ENCODE data around the gene KSR1.

KSR1 gene

DNA sequence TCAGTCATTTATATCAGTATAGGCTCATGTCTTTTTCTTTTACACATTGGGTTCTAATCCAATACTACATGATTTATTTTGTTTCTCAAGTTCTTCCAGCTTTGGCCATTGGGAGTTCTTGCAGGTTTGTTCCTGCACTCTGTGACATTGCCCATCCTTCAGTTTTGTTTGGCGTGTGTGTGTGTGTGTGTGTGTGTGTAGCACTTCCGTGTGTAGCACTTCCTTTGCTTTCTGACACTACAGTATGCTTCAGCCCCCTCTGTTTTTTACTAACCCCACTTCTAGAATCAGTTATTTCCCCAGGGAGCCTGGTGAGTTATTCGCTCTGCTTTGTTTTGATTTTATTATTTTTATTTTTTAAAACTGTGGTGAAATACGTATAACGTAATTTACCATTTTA is 99.1 kb downstream of the KSR1 start:
- peaks cover 55% of the 10 kb centered on the region for H3K36me3 ChIP-seq (ENCODE audit: control insufficient read depth, insufficient read depth, low read length)
- H3K27ac ChIP-seq (ENCODE audit: low read depth, low read length, severe bottlenecking): no peak overlapping the region
- H3K4me1 ChIP-seq (ENCODE audit: control insufficient read depth, insufficient read depth, low read length, poor library complexity, severe bottlenecking): peaks cover 31% of the 10 kb centered on the region
- H3K9me3 ChIP-seq (ENCODE audit: control insufficient read depth, low read length): no peaks in the 10 kb centered on the region
- no peak overlapping the region for H3K4me3 ChIP-seq (ENCODE audit: extremely low read depth, insufficient read depth, low read length, poor library complexity, severe bottlenecking)
- WGBS, 2 experiments (ENCODE audit: insufficient coverage in 2 of 2): no CpG with 5 or more reads among the region's 5 CpGs

DNA sequence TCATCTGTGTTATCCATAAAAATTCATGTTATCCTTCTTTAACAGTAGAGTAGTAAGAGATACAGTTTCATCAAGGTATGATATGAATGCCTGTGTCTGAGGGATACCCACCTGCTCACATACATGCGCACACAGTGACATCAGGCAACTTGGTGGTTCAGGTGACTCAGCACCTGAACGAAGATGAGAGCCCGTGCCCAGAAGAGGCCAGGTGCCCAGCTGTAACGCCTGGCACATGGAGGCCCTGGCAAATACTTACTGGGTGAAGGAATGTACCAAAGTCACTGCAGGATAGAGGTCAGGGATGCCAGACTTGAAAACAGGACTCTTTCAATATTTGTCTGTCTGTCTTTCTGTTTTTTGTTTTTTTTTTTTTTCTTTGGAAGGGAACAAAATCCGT is 102.1 kb downstream of the KSR1 start:
- WGBS, 2 experiments (ENCODE audit: insufficient coverage in 2 of 2): 93 to 98% methylated on average over 4 to 5 of the region's 5 CpGs
- Histone ChIP-seq H3K4me3 (ENCODE audit: extremely low read depth, insufficient read depth, low read length, poor library complexity, severe bottlenecking) (no peak overlapping the region), H3K9me3 (ENCODE audit: control insufficient read depth, low read length) (no peaks in the 10 kb centered on the region), H3K36me3 (ENCODE audit: control insufficient read depth, insufficient read depth, low read length) (peaks cover 61% of the 10 kb centered on the region), H3K27ac (ENCODE audit: low read depth, low read length, severe bottlenecking) (no peak overlapping the region), H3K4me1 (ENCODE audit: control insufficient read depth, insufficient read depth, low read length, poor library complexity, severe bottlenecking) (peaks cover 13% of the 10 kb centered on the region)

DNA sequence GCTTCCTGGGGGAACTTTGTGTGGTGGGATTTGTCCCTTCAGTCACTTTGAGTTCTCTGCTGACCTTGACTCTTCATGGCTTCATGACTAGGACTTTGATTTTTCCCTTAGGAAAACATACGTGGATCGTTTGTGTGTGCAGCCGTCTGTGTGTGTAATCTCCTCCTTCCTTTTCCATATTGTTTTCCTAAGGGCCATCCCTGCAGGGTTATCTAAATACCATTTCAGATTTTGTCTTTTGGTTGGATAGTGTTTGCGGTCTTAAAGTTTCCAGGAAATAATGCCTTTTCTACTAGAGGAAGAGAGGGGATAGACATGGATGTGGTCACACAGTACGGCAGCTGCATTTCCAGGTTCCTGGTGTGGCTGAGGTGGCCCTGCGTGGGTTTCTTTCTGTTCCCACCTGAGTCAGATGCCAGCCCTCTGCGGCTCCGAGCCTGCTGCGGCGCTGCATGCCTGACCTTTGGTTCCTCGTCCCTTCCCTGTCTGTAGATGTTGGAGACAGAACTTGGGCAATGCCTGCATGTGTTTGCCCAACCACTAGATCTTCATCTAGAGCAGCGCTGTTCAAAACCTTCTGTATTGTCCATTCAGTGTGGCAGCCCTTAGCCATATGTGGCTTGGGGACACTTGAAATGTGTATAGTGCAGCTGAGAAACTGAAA is 102.7 kb downstream of the KSR1 start:
- 89 to 96% methylated on average over 9 to 10 of the region's 12 CpGs for WGBS, 2 experiments (ENCODE audit: insufficient coverage in 2 of 2)
- Histone ChIP-seq H3K9me3 (ENCODE audit: control insufficient read depth, low read length) (no peaks in the 10 kb centered on the region), H3K4me3 (ENCODE audit: extremely low read depth, insufficient read depth, low read length, poor library complexity, severe bottlenecking) (no peak overlapping the region), H3K4me1 (ENCODE audit: control insufficient read depth, insufficient read depth, low read length, poor library complexity, severe bottlenecking) (peaks cover 13% of the 10 kb centered on the region), H3K36me3 (ENCODE audit: control insufficient read depth, insufficient read depth, low read length) (peaks cover 57% of the 10 kb centered on the region), H3K27ac (ENCODE audit: low read depth, low read length, severe bottlenecking) (no peak overlapping the region)

DNA sequence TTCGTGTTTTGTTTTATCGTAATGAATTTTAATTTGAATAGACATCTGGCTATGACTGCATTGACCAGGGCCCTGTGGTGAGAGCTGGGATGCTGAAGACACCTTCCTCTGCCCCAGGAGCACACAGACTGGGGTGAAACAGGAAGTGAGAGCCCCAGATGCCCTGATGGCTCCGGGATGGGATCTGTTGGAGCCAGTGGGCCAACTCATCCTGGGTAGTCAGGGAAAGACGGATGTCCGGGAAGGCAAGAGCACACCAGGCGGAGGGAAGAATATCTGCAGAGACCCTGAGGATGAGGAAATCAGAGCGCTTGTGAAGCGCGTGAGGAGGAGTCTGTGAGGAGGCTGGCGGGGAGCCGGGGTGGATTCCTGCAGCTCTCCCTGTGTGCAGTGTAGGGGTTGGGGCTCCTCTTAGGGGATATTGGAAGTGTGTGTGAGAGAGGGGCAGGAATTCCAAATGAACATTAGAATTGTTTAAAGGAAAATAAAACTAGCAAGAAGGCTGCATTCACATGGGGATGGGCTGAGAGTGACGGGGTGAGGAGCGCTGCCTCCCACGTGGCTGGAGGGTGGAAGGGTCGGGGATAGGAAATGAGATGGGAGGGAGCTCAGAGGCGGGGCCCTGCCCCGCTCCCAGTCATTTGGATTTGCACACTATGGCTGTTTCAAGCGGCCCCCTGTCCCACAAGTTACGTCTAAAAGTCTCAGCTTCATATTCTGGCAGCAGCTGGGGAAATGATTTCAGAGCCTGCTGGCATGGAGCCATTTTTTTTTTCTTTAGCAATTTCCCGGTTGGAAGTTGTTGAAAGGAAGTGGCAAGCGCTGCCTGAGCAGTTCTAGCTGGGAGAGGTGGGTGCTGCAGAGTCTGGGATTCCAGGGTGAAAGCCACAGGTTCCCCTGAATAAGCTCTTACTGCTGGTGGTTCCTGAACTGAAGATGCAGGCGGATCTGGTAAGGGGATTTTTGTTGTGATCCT is 103.5 kb downstream of the KSR1 start:
- 88 to 90% methylated on average over 16 of the region's 22 CpGs for WGBS, 2 experiments (ENCODE audit: insufficient coverage in 2 of 2)
- Histone ChIP-seq H3K4me1 (ENCODE audit: control insufficient read depth, insufficient read depth, low read length, poor library complexity, severe bottlenecking) (peaks cover 13% of the 10 kb centered on the region), H3K9me3 (ENCODE audit: control insufficient read depth, low read length) (peaks cover 6% of the 10 kb centered on the region), H3K4me3 (ENCODE audit: extremely low read depth, insufficient read depth, low read length, poor library complexity, severe bottlenecking) (no peak overlapping the region), H3K36me3 (ENCODE audit: control insufficient read depth, insufficient read depth, low read length) (peaks cover 55% of the 10 kb centered on the region), H3K27ac (ENCODE audit: low read depth, low read length, severe bottlenecking) (no peak overlapping the region)

DNA sequence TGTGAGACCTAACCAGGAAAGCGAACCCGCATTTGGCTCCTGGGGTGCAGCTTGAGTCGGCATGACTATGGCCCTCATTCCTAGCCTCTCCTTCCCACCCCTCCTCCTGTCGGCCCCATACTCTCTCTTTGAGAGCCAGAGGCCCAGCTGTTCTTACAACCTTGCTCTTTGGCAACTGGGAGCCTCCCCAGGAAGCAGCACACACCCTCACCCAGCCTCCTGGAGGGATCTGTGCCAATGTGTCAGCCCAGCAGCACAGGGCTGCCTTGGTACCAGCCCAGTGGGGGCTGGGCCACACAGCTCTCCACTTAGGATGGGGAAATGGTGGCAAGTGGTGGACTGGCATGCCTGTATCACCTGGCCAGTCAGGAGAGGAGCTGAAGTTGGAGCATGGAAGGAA is 104.4 kb downstream of the KSR1 start:
- peaks cover 52% of the 10 kb centered on the region for H3K36me3 ChIP-seq (ENCODE audit: control insufficient read depth, insufficient read depth, low read length)
- H3K27ac ChIP-seq (ENCODE audit: low read depth, low read length, severe bottlenecking): no peak overlapping the region
- H3K9me3 ChIP-seq (ENCODE audit: control insufficient read depth, low read length): peaks cover 6% of the 10 kb centered on the region
- H3K4me1 ChIP-seq (ENCODE audit: control insufficient read depth, insufficient read depth, low read length, poor library complexity, severe bottlenecking): peaks cover 13% of the 10 kb centered on the region
- H3K4me3 ChIP-seq (ENCODE audit: extremely low read depth, insufficient read depth, low read length, poor library complexity, severe bottlenecking): no peak overlapping the region
- 83 to 90% methylated on average over 2 to 4 of the region's 4 CpGs for WGBS, 2 experiments (ENCODE audit: insufficient coverage in 2 of 2)

DNA sequence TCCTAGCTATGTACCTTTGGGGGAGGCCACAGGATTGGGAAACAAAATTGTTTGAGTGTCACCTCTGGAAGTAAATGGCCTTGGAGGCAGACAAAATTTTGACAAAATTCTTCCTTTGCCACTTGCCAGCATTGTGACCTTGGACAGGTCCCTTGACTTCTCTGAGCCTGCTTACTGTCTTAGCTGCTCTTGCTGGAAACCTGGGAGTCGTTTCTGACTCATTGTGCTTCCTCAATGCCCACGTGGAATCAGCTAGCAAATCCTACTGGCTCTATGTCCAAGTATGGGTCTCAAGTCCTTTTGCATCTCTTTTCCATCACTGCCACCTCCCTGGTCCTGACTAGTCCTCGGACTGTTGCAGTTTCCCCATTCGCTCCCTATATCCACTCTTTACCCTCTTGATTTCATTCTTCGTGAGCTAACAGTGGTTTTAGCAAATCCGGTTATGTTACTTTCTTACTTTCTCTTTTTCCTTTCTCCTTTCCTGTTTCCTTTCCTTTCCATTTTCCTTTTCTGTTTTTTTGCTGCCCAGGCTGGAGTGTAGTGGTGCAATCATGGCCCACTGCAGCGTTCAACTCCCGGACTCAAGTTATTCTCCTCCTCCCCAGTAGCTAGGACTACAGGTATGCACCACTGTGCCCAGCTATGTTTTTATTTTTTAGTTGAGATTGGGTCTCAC is 106.7 kb downstream of the KSR1 start:
- H3K4me3 ChIP-seq (ENCODE audit: extremely low read depth, insufficient read depth, low read length, poor library complexity, severe bottlenecking): no peak overlapping the region
- WGBS, 2 experiments (ENCODE audit: insufficient coverage in 2 of 2): 92 to 97% methylated on average over 5 to 8 of the region's 8 CpGs
- peaks cover 25% of the 10 kb centered on the region for H3K4me1 ChIP-seq (ENCODE audit: control insufficient read depth, insufficient read depth, low read length, poor library complexity, severe bottlenecking)
- peaks cover 40% of the 10 kb centered on the region for H3K36me3 ChIP-seq (ENCODE audit: control insufficient read depth, insufficient read depth, low read length)
- no peak overlapping the region for H3K27ac ChIP-seq (ENCODE audit: low read depth, low read length, severe bottlenecking)
- peaks cover 6% of the 10 kb centered on the region for H3K9me3 ChIP-seq (ENCODE audit: control insufficient read depth, low read length)

DNA sequence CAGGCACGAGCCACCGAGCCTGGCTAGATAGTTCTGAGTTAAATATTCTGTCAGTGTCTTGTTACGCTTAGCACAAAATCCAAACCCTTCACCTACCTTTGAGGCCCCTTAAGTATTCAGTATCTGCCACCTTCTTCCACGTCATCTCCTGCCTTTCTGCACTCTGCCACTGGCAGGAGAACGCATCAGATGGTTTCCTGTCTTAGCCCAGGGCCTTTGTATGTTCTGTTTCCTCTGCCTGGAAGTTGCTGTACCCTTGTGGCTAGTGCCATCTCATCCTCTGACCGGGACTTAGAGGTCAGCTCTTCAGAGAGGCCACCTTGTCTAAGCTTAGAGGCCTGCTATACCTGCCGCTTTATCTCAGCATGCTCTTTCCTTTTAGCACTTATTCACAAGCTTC is 107.3 kb downstream of the KSR1 start:
- Histone ChIP-seq H3K36me3 (ENCODE audit: control insufficient read depth, insufficient read depth, low read length) (peaks cover 34% of the 10 kb centered on the region), H3K4me3 (ENCODE audit: extremely low read depth, insufficient read depth, low read length, poor library complexity, severe bottlenecking) (no peak overlapping the region), H3K9me3 (ENCODE audit: control insufficient read depth, low read length) (peaks cover 6% of the 10 kb centered on the region), H3K4me1 (ENCODE audit: control insufficient read depth, insufficient read depth, low read length, poor library complexity, severe bottlenecking) (peaks cover 28% of the 10 kb centered on the region), H3K27ac (ENCODE audit: low read depth, low read length, severe bottlenecking) (no peak overlapping the region)
- 90 to 93% methylated on average over 4 of the region's 7 CpGs for WGBS, 2 experiments (ENCODE audit: insufficient coverage in 2 of 2)

DNA sequence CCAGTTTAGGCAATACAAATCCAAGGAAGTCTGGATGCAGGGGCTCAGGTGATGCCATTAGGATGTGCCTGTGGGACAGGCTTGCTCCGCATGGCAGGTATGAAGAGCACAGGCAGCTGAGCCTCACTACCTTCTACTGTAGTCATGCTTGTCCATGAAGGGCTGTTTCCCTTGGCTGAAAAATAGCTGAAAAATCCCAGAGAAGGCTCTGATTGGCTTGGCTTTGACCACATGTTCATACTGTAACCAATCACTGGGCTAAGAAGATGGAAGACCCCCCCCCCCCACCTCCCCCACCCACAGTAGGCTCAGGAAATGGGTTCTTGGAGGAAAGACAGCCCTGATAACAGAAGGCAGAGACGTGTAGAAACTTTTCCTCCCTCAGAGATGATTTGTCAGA is 108.2 kb downstream of the KSR1 start:
- H3K4me1 ChIP-seq (ENCODE audit: control insufficient read depth, insufficient read depth, low read length, poor library complexity, severe bottlenecking): peaks cover 28% of the 10 kb centered on the region
- 90% methylated on average over 1 of the region's 2 CpGs; no CpG with 5 or more reads in 1 of the 2 experiments for WGBS, 2 experiments (ENCODE audit: insufficient coverage in 2 of 2)

DNA sequence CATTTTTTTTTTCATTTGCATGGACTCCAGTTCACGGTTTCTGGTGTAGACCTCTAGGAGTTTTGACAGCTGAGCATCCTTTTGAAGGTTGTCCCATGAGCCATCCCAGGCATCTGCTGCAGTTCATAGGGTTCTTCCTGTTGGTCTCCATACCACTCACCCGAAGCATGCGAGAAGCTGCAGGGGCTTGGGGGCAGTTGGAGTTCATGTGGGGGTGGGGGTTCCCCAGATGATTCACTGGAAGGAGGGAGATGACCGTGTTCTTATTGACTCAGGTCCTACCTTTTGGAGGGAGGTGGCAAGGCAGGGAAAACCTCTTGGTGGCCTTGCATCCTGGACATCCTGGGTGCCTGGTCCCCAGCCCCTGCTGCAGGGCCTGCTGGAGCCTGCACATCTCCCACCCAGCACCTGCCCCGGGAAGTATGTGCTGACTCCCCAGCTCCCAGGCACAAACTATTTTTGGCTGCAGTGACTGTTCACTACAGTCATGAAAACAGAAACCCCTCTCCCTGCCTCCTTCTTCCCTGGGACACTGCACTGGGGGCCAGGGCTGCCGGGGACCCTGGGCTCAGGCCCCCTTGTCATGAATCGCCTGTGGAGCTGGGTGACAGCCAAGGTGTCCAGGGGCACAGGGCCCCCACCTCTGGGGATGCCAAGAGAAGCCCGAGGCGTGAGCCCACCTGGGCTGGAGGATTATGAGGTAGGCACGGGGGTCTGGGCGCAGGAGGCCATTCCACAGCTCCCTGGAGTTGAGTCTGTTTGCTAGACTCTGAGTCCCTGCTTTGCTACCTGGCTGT is 109.8 kb downstream of the KSR1 start:
- H3K4me1 ChIP-seq (ENCODE audit: control insufficient read depth, insufficient read depth, low read length, poor library complexity, severe bottlenecking): peaks cover 36% of the 10 kb centered on the region
- peaks cover 6% of the 10 kb centered on the region for H3K9me3 ChIP-seq (ENCODE audit: control insufficient read depth, low read length)
- no peak overlapping the region for H3K27ac ChIP-seq (ENCODE audit: low read depth, low read length, severe bottlenecking)
- 83 to 86% methylated on average over 8 to 10 of the region's 11 CpGs for WGBS, 2 experiments (ENCODE audit: insufficient coverage in 2 of 2)
- H3K36me3 ChIP-seq (ENCODE audit: control insufficient read depth, insufficient read depth, low read length): peaks cover 22% of the 10 kb centered on the region
- H3K4me3 ChIP-seq (ENCODE audit: extremely low read depth, insufficient read depth, low read length, poor library complexity, severe bottlenecking): no peak overlapping the region

More for the DNA sequence above, 108.2 kb downstream of the KSR1 start:
- H3K4me3 ChIP-seq (ENCODE audit: extremely low read depth, insufficient read depth, low read length, poor library complexity, severe bottlenecking): no peak overlapping the region
- H3K9me3 ChIP-seq (ENCODE audit: control insufficient read depth, low read length): peaks cover 6% of the 10 kb centered on the region
- H3K27ac ChIP-seq (ENCODE audit: low read depth, low read length, severe bottlenecking): no peak overlapping the region
- peaks cover 27% of the 10 kb centered on the region for H3K36me3 ChIP-seq (ENCODE audit: control insufficient read depth, insufficient read depth, low read length)
